ENCODE measurements around the gene GPR55. TPM values are rescaled to one million over a fixed set of nuclear protein-coding genes. Genes with fewer than 3 reads are reported as not detected.

GPR55 gene
- total and polyA plus RNA-seq, 12 donors = 0.07 to 0.24 (median 0.14) TPM; not detected in 7

DNA sequence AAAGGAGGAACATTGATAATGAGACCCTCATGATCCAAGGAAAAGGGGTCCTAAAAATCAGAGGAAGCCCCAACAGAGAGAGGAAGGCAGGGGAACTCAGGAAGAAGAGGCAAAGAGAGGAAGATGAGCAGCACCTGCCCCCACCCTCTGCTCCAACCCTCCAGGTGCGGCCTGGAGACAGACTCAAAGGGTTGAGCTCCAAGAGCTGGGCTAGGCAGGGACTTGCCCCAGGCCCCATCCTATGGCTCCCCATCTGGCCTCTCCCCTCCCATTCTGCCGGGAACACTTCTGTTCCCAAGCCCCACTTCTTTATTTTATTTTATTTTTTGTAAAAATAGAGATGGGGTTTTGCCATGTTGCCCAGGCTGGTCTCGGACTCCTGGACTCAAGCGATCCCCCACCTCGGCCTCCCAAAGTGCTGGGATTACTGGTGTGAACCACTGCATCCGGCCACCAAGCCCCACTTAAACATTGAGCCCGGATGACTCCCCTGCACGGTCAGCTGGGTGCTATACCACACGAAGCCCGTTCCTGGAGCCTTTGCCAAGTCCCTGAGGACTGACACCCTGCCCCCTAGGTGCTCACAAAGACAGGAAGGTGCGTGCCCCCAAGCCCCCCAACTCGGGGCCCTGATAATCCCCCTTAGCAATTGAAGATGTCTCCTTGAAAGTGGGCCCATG is 3.8 kb upstream of the GPR55 start:
- Histone ChIP-seq H3K36me3 (replicated peaks in 1 of 2) (no peaks in the 10 kb centered on the region), H3K4me3 (no peak overlapping the region), H3K27ac (no peak overlapping the region), H3K27me3 (no peaks in the 10 kb centered on the region), H3K4me1 (replicated peaks in 1 of 2) (no peaks in the 10 kb centered on the region), H3K9me3 (replicated peaks in 1 of 3) (no peaks in the 10 kb centered on the region)
- intact Hi-C loops (cut with DNase I) = no loop called here
- 79 to 90% (median 84%) methylated on average over 11 to 12 of the region's 12 CpGs for WGBS, 4 donors
- TF ChIP-seq POLR2A (IDR thresholded peaks at IDR 0.05) = no peak
- TF ChIP-seq, protein P1, sequence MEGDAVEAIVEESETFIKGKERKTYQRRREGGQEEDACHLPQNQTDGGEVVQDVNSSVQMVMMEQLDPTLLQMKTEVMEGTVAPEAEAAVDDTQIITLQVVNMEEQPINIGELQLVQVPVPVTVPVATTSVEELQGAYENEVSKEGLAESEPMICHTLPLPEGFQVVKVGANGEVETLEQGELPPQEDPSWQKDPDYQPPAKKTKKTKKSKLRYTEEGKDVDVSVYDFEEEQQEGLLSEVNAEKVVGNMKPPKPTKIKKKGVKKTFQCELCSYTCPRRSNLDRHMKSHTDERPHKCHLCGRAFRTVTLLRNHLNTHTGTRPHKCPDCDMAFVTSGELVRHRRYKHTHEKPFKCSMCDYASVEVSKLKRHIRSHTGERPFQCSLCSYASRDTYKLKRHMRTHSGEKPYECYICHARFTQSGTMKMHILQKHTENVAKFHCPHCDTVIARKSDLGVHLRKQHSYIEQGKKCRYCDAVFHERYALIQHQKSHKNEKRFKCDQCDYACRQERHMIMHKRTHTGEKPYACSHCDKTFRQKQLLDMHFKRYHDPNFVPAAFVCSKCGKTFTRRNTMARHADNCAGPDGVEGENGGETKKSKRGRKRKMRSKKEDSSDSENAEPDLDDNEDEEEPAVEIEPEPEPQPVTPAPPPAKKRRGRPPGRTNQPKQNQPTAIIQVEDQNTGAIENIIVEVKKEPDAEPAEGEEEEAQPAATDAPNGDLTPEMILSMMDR (IDR thresholded peaks at IDR 0.05) = no peak
- DNase-seq = no peak

GRCh38 chr2:230927711-230928341 is 2.8 kb upstream of the GPR55 start:
- Histone ChIP-seq H3K27me3 (no peaks in the 10 kb centered on the region), H3K4me3 (no peak overlapping the region), H3K4me1 (replicated peaks in 1 of 2) (no peaks in the 10 kb centered on the region), H3K9me3 (replicated peaks in 1 of 3) (no peaks in the 10 kb centered on the region), H3K36me3 (replicated peaks in 1 of 2) (no peaks in the 10 kb centered on the region), H3K27ac (no peak overlapping the region)
- TF ChIP-seq POLR2A (IDR thresholded peaks at IDR 0.05) = no peak
- TF ChIP-seq, protein P1 (IDR thresholded peaks at IDR 0.05) = no peak
- intact Hi-C loops (cut with DNase I) = no loop called here
- WGBS, 4 donors = 81 to 91% (median 87%) methylated on average over 9 to 14 of the region's 14 CpGs
- no peak for DNase-seq

DNA sequence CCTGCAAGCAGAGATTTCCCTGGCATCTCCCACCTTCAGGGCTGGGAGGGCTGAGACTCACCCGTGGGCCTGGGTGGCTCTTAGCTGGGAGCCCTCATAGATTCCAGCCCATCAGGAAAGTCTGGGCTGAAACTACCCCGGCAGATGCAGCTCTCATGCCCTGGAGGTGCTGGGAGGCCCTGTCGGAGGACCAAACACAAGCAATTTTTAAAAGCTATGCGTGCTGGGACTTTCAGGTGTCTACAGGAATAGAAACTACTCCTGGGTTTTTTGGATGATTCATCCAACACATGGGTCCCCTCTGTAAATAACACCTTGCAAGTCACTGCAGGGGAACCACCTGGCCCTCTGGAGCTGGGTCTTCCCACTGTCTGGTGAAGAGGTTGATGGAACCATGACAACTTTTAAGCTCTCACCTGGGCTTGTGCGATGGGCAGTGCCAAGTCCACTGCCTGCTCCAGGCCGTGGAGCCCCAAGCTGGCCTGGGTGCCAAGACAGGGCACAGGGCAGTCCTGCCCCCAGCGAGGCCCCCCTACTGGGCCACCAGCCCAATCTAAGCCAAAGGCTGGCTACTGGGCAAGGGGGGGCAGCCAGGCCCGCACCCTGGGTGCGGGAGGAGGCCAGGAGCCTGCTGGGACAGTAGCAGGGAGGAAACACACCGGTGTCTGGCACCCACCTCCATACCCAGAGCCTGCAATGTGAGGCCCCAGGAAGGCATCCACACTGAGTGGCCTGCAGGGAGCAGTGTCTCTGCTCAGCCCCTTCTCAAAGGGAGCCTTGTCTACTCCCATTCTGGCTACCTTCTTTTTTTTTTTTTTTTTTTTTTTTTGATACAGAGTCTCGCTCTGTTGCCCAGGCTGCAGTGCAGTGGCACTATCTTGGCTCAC is 1.1 kb upstream of the GPR55 start:
- H3K4me1 ChIP-seq (replicated peaks in 1 of 2) = no peaks in the 10 kb centered on the region
- no peaks in the 10 kb centered on the region for H3K27me3 ChIP-seq
- no peaks in the 10 kb centered on the region for H3K36me3 ChIP-seq (replicated peaks in 1 of 2)
- no peak overlapping the region for H3K27ac ChIP-seq
- no peak overlapping the region for H3K4me3 ChIP-seq
- TF ChIP-seq, protein P1 (IDR thresholded peaks at IDR 0.05) = no peak
- TF ChIP-seq POLR2A (IDR thresholded peaks at IDR 0.05) = no peak
- no peak for DNase-seq
- WGBS, 4 donors = 89 to 94% (median 92%) methylated on average over 5 to 11 of the region's 11 CpGs
- intact Hi-C loops (cut with DNase I) = no loop called here
- H3K9me3 ChIP-seq (replicated peaks in 1 of 3) = no peaks in the 10 kb centered on the region

GRCh38 chr2:230925443-230925878 is 419 bp upstream of the GPR55 start:
- H3K9me3 ChIP-seq (replicated peaks in 1 of 3) = no peaks in the 10 kb centered on the region
- no peaks in the 10 kb centered on the region for H3K27me3 ChIP-seq
- TF ChIP-seq, protein P1 (IDR thresholded peaks at IDR 0.05) = no peak
- TF ChIP-seq POLR2A (IDR thresholded peaks at IDR 0.05) = no peak
- no peak overlapping the region for H3K4me3 ChIP-seq
- no peak for DNase-seq
- 68 to 86% (median 78%) methylated on average over 9 of the region's 9 CpGs for WGBS, 4 donors
- intact Hi-C loops (cut with DNase I) = no loop called here
- no peaks in the 10 kb centered on the region for H3K4me1 ChIP-seq (replicated peaks in 1 of 2)
- H3K27ac ChIP-seq = no peak overlapping the region
- H3K36me3 ChIP-seq (replicated peaks in 1 of 2) = no peaks in the 10 kb centered on the region
